Stimulated activated CD4-positive, alpha-beta T cell treated with anti-CD3 and anti-CD28 coated beads, Interleukin-2, amount 100 ng/mL, for 4 hours (primary cell): ENCODE data around the gene TBC1D5.
"Not testable (repeated sequence)": the region's sequence is repeated elsewhere in the genome, so short reads cannot be mapped to it uniquely, and the experiment has no call there.

ENCODE experiments used
- DNase-seq: peaks from one replicate; pipeline ENCODE4 v3.0.0-alpha.2; 2020; ENCODE audit warnings: low read depth

The TBC1D5 gene

DNA sequence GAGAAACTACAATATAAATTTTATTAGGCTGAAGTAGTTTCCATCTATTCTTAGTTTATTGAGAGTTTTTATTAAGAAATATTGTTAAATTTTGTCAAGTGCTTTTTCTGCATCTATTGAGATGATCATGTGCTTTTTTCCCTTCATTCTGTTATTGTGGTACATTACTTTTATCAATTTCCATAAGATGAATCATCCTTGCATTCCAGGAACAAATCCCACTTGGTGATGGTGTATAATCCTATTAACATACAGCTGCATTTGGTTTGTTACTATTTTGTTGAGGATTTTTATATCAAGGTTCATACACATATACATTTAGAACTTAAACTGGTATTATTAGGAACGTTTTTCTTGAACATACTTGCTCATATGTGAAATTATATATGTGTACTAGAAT lies 199.8 kb downstream of the TBC1D5 start:
- DNase-seq: no peak

DNA sequence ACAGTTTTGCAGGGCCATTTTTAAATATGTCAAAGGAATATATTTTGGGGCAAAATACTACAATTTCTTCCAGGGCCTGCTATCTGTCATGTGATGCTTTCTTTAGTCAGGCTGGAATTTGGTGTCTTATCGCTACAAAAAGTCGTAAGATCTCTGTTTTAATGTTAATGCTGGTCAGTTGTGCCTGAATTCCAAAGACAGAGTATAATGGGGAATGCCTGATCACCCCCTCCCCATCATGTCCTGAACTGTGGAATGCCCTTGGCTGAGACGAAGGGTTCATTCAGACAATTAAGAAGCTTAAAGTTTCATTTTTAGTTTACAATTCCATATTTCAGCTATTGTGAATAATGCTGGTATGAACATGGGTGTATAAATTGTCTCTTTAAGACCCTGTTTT lies 203.0 kb downstream of the TBC1D5 start:
- no peak for DNase-seq

DNA sequence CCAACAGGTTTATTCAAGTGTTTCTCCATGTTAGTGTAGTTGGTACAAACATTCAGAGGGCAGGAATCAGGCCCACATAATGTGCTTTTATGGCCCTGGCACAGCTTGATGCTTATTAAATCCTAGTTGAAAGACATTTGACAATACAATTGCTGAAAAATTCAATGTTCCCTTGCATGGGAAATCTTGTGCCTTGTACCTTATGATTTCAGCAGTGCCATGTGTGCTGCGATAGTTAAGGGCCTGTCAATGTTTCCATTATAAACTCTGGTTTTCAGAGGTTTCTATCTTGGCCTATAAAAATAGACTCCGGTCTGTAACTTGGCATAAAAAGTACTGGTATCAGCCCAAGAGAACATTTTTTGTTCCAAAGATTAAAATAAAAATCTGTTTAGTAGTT lies 207.2 kb downstream of the TBC1D5 start:
- DNase-seq: no peak

DNA sequence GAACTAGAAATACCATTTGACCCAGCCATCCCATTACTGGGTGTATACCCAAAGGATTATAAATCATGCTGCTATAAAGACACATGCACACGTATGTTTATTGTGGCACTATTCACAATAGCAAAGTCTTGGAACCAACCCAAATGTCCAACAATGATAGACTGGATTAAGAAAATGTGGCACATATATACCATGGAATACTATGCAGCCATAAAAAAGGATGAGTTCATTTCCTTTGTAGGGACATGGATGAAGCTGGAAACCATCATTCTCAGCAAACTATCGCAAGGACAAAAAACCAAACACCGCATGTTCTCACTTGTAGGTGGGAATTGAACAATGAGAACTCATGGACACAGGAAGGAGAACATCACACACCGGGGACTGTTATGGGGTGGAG lies 210.0 kb downstream of the TBC1D5 start:
- not testable (repeated sequence) for DNase-seq

DNA sequence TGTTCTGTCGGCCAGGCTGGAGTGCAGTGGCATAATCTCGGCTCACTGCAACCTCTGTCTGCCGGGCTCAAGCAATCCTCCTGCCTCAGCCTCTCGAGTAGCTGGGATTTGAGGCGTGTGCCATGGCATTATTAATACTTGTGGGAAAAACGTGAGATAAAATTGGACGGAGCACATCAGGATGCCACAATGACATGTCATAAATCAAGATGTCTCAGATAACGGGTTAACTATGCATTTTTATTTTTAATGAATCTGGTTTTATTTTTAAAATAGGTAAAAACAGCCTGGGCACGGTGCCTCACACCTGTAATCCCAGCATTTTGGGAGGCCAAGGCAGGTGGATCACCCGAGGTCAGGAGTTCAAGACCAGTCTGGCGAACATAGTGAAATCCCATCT lies 212.8 kb downstream of the TBC1D5 start:
- no peak for DNase-seq

DNA sequence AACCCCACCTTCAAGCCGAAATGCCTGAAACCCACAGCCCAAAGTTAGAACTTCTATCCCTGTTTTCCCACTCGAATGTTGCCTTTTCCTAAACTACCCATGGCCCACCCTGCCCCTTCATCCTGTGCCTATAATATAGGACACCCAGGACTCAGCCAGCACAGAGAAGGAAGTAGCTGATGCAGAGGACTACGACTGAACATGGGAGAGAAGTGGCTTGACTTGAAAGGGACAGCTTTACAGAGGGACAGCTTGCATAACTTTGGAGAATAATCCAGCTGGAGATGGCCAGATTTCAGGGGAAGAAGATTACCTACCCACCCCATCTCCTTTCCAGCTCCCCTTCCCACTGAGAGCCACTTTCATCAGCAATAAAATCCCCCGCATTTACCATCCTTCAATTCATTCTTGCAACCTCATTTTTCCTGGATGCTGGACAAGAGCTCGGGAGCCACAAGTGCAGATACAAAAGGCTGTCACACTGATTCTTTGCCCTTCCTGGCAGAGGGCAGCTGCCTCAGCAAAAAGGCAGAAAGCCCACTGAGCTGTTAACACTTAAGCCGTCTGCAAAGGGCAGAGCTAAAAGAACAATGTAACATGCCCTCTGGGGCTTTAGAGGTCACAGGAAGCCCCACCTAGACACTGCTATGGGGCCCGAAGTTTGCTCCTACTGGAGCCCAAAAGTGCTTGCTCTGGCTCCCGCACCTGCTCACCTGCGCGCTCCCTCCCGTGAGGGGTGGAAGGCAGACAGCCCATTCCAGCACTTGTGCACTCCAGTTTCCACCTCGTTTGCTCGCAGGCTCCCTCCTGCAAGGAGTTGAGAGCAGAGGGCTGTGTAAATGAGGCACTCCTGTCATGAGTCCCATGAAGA lies 224.0 kb downstream of the TBC1D5 start:
- no peak for DNase-seq

DNA sequence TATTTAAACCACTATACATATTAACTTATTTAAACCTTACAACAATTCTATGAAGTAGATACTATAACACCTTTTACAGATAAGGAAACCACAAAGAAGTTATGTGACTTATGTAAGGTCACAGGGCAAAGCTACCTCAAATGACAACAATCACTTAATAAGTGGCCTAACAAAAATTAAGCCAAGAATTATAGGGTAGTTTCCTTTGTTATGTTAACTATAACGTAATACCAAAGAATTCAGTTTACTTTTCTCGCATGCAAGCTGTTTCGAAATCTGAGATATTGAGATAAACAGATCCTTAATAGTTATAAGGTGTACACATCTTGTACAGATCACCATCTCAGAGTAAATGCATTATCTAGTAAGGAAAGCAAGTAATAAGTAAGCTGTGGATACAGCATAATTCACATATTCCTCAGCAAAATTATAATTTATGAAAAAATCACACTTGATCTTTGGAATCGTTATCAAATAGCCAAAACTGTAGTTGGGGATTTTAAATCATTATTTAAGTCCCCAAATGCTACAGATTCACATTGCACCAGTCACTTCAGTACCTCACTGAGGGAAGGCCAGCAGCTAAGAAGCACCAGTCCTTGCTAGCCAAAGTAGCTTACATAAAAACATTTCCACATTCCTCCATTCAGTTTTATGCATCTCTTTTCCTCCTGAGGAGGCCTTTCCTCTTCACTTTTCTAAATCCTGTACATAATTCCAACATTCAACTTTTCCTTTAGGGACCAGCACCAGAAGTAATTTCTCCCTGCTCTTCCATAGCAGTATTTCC lies 226.8 kb downstream of the TBC1D5 start:
- DNase-seq: no peak

DNA sequence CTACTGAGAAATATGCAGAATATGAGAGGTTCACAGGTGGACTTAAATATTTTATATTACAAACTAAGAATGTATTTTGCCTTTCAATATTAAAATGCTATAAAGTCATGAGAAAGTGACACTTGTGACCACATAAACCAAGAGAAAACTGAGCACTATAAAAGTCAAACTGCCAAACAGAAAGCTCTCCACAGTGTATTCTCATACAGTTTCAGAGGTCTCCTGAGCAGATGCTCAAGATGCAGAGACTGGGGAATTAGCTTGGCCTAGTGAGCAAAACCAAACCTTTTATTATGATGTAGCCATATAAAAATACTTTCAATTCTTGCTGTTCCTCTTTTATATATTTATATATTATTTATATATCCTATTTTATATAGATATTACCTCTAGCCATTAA lies 227.8 kb downstream of the TBC1D5 start:
- no peak for DNase-seq

DNA sequence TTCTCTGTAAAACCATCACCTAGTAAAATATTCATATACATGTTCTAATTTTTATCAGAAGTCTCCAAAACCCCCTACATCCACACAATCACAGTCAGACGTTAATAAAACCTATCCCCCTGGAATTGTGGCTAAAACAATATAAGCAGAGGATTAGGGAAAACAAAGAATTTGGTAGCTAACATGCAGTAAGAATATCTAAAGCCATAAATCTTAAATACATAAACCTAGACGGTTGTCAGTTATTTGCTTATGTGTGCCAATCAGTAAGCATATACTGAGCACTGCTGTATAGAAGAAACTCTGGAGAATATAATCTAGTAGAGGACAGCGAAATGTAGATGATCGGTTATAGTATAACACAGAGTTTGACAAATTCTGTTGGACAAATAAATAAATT lies 232.2 kb downstream of the TBC1D5 start:
- DNase-seq: no peak

DNA sequence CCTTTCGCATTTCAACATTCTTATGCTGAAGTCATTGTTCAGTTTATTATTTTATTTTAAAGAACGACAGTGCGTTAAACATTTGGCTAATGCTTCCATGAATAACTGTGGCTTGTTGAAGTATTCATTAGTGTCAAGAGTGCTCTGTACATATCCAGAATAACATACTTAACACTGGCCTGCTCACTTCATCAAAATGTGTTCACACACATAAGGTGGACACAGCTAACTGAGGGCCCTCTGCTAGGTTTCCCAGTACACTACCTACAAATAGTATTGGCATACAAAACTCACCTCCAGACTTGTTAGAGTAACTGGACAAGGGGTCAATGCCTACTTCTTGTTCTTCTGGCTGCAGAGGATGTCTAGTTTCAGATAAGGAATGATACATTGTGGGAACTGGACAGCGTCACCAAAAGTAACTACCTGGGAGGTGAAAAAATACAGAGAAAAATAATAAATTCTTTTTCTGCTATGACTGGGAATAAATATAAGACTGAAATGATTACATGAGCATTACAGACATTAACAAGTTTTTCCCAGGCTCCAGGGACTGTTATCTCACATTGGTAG lies 234.2 kb downstream of the TBC1D5 start:
- no peak for DNase-seq

DNA sequence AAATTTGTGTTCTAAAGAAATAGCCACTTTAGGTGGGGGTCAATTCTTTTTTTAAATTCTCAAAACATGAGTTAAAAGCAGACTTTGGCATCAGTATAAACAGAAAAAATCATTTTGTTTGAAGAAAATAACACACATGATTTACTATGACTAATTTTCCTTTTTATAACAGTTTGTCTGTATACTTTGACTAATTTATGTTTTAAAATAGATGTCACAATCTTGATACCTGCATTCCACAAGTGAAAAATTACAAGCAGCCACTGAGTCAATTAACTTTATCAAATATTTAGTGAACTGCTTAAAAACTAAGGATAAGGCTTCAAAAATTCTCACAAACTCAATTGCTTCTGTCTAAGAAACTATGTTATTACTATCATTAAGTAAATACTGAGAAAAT lies 235.0 kb downstream of the TBC1D5 start:
- no peak for DNase-seq

DNA sequence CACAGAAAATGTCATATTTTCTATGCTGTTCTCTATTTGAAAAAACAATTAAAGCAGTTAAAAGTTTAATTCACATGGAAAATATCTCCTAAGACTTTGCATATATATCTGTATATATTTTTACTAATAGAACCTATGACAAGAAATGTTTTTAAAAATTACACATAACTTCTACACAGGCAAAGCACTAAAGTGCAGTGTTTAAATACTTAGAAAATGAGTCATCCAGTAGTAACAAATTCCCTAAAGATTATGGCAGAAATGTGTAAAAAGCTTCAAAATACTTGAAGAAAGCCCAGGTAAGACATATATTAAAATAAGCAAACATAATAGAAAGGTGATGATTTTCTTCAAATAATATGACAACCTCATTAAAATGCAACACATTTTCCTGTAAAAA lies 236.6 kb downstream of the TBC1D5 start:
- no peak for DNase-seq

DNA sequence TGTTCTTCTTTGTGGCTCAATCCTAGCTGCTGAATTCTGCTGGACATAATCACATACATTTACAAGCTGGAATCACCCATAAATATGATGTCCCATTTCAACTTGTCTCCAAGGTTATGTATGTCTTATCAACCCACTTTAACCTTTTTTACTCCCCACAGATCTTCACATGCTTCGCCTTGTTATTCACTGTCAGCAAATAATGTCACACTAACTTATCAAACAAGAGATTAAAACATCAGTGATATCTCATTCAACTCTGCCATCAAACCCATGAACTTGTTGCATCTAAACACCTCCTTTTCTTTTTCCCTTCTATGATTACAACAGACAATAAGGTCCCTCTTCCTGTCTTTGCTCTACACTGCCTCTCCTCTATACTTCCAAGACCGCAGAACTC lies 240.7 kb downstream of the TBC1D5 start:
- DNase-seq: no peak

DNA sequence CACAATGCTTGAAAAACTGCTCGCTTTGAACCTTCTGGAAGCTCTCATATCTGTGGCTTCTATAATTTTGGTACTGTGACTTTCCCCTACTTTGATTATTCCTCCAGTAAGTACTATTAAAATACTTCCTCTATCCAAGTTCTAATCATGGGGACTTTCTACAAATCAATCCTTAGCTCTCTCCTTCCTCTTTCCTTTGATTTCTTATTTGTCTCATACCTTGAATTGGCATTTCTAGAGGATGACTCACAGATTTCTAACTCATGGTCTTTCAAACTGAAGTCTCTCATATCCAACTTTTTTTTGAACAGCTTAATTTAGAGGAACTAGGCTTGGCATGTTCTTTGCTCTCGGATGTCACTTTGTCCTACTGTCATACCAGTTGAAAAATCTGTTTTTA lies 241.8 kb downstream of the TBC1D5 start:
- DNase-seq: no peak

DNA sequence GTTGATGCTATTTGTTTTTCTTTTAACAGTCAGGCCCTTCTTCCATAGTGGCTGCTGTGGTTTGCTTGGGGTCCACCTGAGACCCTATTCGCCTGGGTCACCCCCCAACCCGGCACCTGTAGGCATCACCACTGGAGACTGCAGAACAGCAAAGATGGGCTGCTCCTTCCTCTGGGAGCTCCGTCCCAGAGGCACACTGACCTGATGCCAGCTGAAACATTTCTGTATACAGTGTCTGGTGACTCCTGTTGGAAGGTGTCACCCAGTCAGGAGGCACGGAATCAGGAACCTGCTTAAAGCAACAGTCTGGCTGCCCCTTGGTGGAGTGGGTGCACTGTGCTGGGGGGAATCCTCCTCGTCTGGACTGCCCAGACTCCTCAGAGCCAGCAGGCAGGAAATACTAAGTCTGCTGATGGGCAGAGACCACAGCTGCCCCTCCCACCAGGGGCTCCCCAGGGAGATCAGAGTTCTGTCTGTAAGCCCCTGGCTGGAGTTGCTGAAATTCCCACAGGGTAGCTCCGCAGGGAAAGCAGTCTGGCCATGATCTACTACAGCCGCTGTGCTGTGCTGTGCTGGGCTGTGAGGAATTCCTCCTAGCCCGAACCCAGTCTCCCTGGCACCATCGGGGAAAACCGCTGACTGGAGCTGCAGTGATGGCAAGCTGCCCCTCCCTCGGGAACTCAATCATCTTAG lies 248.2 kb downstream of the TBC1D5 start:
- no peak for DNase-seq

DNA sequence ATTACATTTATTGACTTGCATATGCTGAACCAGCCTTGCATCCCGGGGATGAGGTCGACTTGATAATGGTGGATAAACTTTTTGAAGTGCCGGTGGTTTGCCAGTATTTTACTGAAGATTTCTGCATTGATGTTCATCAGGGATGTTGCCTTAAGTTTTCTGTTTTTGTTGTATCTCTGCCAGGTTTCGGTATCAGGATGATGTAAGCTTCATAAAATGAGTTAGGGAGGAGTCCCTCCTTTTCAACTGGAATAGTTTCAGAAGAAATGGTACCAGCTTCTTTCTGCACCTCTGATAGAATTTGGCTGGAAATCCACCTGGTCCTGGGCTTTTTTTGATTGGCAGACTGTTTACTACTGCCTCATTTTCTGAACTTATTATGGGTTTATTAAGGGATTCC lies 250.8 kb downstream of the TBC1D5 start:
- DNase-seq: no peak

DNA sequence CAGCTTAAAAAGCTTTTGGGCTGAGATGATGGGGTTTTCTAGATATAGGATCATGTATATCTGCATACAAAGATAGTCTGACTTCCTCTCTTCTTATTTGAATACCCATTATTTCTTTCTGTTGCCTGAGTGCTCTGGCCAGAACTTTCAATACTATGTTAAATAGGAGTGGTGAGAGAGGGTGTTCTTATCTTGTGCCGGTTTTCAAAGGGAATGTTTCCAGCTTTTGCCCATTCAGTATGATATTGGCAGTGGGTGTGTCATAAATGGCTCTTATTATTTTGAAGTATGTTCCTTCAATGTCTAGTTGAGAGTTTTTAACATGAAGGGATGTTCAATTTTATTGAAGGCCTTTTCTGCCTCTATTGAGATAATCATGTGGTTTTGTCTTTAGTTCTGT lies 251.2 kb downstream of the TBC1D5 start:
- DNase-seq: not testable (repeated sequence)

DNA sequence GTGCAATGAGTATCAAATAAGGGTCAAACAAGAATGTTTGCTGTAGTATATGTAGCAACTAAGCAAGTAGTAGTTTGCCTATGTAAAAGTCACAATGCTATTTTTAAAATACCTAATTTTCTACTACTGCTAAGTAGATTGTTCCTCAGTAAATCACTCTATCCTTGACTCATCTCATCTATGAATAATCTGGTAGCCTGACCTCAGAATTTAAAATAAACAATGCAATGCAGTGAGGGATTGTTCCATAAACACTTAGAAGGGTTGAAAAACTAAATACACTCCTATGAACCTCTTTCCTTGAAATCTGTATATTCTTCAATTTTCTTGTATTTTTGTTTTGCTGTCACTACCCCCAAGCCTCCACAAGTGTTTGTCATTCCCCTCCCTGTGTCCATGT lies 253.3 kb downstream of the TBC1D5 start:
- DNase-seq: no peak

DNA sequence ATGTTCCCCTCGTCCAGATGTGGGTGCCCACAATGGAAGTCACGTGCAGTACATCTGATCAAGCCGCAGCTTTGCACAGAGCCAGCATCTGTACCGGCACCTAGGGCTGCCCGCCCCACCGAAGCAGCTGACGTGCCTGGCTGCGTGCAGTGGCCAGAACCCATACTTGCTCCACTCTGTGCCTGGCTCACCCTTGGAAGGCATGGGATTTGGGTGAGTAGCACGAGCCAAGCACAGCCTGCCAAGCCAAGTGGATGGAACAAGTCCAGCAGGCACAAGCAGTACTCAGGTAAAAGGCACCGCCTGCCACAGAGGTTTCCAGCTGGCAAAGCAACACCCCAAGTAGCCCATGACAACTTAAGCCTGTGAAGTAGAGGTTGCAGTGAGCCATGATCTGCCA lies 261.3 kb downstream of the TBC1D5 start:
- DNase-seq: no peak

DNA sequence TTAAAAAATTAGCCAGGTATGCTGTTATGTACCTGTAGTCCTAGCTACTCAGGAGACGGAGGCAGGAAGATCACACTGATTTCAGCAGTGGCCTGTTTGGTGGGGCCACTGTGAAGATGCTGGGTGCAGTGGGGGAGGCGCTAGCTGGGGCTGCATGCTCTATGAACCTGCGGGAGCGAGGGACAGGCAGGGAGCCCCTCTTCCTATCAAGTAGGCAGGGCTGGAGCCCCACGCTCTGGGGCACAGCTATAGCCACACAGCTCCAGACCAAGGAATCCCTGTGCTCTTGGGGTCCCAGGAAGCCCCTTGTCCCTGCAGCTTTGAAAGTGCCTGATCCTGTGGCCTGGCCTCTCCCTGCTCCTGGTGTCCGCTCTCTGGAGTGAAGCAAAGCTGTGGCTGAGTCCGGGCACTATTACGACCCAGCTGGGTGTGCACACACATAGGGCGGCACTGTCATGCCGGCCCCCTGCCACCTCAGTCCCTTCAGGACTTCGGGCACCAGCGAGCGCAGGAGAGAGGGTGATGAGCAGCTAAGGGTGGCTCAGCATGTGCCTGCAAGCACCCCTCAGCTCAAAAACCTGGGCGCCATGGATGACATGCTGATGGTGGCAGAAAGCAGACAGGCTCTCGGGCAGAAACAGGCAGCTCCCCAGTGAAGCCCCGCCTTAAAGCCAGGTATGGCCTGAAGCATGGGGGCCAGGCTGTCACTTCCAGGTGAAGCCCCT lies 262.6 kb downstream of the TBC1D5 start:
- no peak for DNase-seq

DNA sequence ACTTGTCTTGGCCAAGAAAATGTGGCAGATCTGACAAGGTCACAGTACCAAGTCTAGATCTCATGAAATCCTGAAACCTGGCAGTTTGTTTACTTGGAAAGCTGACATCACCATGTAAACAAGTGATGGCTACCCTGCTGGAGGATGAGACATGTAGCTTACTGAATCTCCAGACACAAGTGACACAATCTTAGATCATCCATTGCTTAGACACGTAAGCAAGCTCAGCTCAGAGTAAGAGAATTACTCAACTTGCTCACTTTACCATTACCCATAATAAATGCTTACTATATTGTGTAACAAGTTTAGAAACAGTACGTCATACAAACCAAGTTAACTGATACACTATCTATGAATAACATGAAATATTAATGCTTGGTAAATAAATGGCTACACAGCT lies 263.8 kb downstream of the TBC1D5 start:
- no peak for DNase-seq

DNA sequence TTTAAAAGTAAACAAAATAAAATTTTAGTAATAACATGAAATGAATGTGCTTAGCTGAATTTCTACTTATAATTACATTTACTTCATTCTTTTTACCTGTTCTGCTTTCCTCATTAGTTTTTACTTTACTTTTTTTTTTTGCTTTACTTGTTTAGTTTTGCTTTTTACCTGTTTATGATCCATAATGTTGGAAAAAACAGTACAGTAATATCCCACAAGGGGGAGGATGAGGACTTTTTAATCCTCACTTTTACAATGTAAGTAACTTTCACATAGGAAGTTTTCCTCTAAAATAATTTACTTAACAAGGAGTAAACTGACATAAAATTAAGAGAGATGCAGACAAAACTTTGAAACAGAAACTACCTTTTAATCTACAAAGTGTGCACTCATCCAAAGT lies 268.7 kb downstream of the TBC1D5 start:
- DNase-seq: no peak
